ENCODE data around the gene TLE1.

Gene TLE1

GRCh38 chr9:81590688-81591087, 98.7 kb downstream of the TLE1 start:
- DNase-seq = no peak
- Histone ChIP-seq H3K27ac (ENCODE audit: low read length, poor library complexity, severe bottlenecking) (no peak overlapping the region), H3K79me1 (replicated peaks; ENCODE audit: low read length, poor library complexity, severe bottlenecking) (no peaks in the 10 kb centered on the region), H2AFZ (ENCODE audit: low read depth, low read length) (no peak overlapping the region), H3K18ac (ENCODE audit: low read depth in 1 of 2, low read length in 2 of 2) (no peak overlapping the region), H3K4ac (ENCODE audit: low read depth in 1 of 2, low read length in 2 of 2) (no peak overlapping the region), H3K9ac (ENCODE audit: low read length) (no peak overlapping the region), H4K8ac (ENCODE audit: low read length) (no peak overlapping the region), H3K9me3 (ENCODE audit: control insufficient read depth, low read length) (no peaks in the 10 kb centered on the region), H2BK120ac (ENCODE audit: low read depth, low read length) (no peak overlapping the region), H3K23ac (ENCODE audit: low read length in 2 of 2) (no peak overlapping the region), H3K4me1 (ENCODE audit: control insufficient read depth, insufficient read depth, low read depth, low read length) (peaks cover 14% of the 10 kb centered on the region), H2BK15ac (ENCODE audit: low read depth, poor library complexity, severe bottlenecking) (peak overlapping the region; percentile 12), H3K14ac (ENCODE audit: low read length in 2 of 2) (no peak overlapping the region), H3K36me3 (ENCODE audit: control insufficient read depth in 1 of 2, insufficient read depth in 2 of 2, low read depth in 1 of 2, low read length in 2 of 2) (peaks cover 24 to 63% of the 10 kb centered on the region in 2 experiments), H4K91ac (ENCODE audit: low read length) (no peak overlapping the region), H3K4me3 (ENCODE audit: insufficient read depth in 1 of 2, low read depth in 1 of 2, low read length in 2 of 2) (no peak overlapping the region), H2BK5ac (ENCODE audit: low read depth, low read length, poor library complexity, severe bottlenecking) (no peak overlapping the region), H3K4me2 (ENCODE audit: low read length, poor library complexity, severe bottlenecking) (no peak overlapping the region), H2AK5ac (ENCODE audit: low read length, severe bottlenecking) (peak overlapping the region; percentile 70), H2BK12ac (ENCODE audit: low read length in 2 of 2) (no peak overlapping the region), H3K27me3 (ENCODE audit: control insufficient read depth in 1 of 2, insufficient read depth in 1 of 2, low read length in 2 of 2) (no peaks in the 10 kb centered on the region)
- WGBS = 96% methylated on average over 14 of the region's 16 CpGs

GRCh38 chr9:81589819-81590218, 99.5 kb downstream of the TLE1 start:
- H3K14ac ChIP-seq (ENCODE audit: low read length in 2 of 2) = no peak overlapping the region
- WGBS = 97% methylated on average over 9 of the region's 9 CpGs
- no peak overlapping the region for H2AK5ac ChIP-seq (ENCODE audit: low read length, severe bottlenecking)
- H3K4ac ChIP-seq (ENCODE audit: low read depth in 1 of 2, low read length in 2 of 2) = no peak overlapping the region
- H3K79me1 ChIP-seq (replicated peaks; ENCODE audit: low read length, poor library complexity, severe bottlenecking) = no peaks in the 10 kb centered on the region
- peak overlapping the region; percentile 21 for H2BK15ac ChIP-seq (ENCODE audit: low read depth, poor library complexity, severe bottlenecking)
- no peaks in the 10 kb centered on the region for H3K27me3 ChIP-seq (ENCODE audit: control insufficient read depth in 1 of 2, insufficient read depth in 1 of 2, low read length in 2 of 2)
- no peak for DNase-seq
- no peak overlapping the region for H2BK5ac ChIP-seq (ENCODE audit: low read depth, low read length, poor library complexity, severe bottlenecking)
- no peak overlapping the region for H4K8ac ChIP-seq (ENCODE audit: low read length)
- H3K4me3 ChIP-seq (ENCODE audit: insufficient read depth in 1 of 2, low read depth in 1 of 2, low read length in 2 of 2) = no peak overlapping the region
- H2BK120ac ChIP-seq (ENCODE audit: low read depth, low read length) = no peak overlapping the region
- H2AFZ ChIP-seq (ENCODE audit: low read depth, low read length) = no peak overlapping the region
- peaks cover 27 to 71% of the 10 kb centered on the region in 2 experiments for H3K36me3 ChIP-seq (ENCODE audit: control insufficient read depth in 1 of 2, insufficient read depth in 2 of 2, low read depth in 1 of 2, low read length in 2 of 2)
- H2BK12ac ChIP-seq (ENCODE audit: low read length in 2 of 2) = no peak overlapping the region
- no peak overlapping the region for H4K91ac ChIP-seq (ENCODE audit: low read length)
- H3K9ac ChIP-seq (ENCODE audit: low read length) = no peak overlapping the region
- H3K27ac ChIP-seq (ENCODE audit: low read length, poor library complexity, severe bottlenecking) = no peak overlapping the region
- H3K4me2 ChIP-seq (ENCODE audit: low read length, poor library complexity, severe bottlenecking) = no peak overlapping the region
- no peak overlapping the region for H3K23ac ChIP-seq (ENCODE audit: low read length in 2 of 2)
- no peak overlapping the region for H3K18ac ChIP-seq (ENCODE audit: low read depth in 1 of 2, low read length in 2 of 2)
- H3K4me1 ChIP-seq (ENCODE audit: control insufficient read depth, insufficient read depth, low read depth, low read length) = peaks cover 14% of the 10 kb centered on the region
- no peaks in the 10 kb centered on the region for H3K9me3 ChIP-seq (ENCODE audit: control insufficient read depth, low read length)

DNA sequence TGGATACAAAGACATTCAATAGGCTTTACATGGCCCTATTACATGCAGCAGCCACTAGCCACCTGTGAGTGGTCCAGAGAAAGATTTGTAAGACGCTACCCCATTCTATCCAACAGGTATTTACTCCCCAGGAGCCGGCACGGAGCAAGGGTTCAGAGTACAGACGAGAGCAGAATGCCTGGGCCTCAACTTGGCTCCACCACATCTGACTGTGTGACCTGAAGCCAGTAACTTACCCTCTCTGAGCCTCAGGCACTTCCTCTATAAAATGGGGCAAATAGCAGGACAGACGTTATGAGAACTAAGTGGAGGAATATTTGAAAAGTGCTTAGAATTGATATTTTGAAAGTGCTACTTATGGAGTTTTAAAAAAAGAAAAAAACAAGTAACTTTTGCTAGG, 100.0 kb downstream of the TLE1 start:
- Histone ChIP-seq H2BK12ac (ENCODE audit: low read length in 2 of 2) (no peak overlapping the region), H3K9ac (ENCODE audit: low read length) (no peak overlapping the region), H2BK120ac (ENCODE audit: low read depth, low read length) (no peak overlapping the region), H2AK5ac (ENCODE audit: low read length, severe bottlenecking) (peak overlapping the region; percentile 63), H2BK15ac (ENCODE audit: low read depth, poor library complexity, severe bottlenecking) (no peak overlapping the region), H3K18ac (ENCODE audit: low read depth in 1 of 2, low read length in 2 of 2) (no peak overlapping the region), H4K91ac (ENCODE audit: low read length) (no peak overlapping the region), H3K27ac (ENCODE audit: low read length, poor library complexity, severe bottlenecking) (no peak overlapping the region), H3K4ac (ENCODE audit: low read depth in 1 of 2, low read length in 2 of 2) (no peak overlapping the region), H3K14ac (ENCODE audit: low read length in 2 of 2) (no peak overlapping the region), H3K9me3 (ENCODE audit: control insufficient read depth, low read length) (no peaks in the 10 kb centered on the region), H3K27me3 (ENCODE audit: control insufficient read depth in 1 of 2, insufficient read depth in 1 of 2, low read length in 2 of 2) (no peaks in the 10 kb centered on the region), H3K4me1 (ENCODE audit: control insufficient read depth, insufficient read depth, low read depth, low read length) (peaks cover 14% of the 10 kb centered on the region), H3K79me1 (replicated peaks; ENCODE audit: low read length, poor library complexity, severe bottlenecking) (no peaks in the 10 kb centered on the region), H2AFZ (ENCODE audit: low read depth, low read length) (no peak overlapping the region), H3K4me3 (ENCODE audit: insufficient read depth in 1 of 2, low read depth in 1 of 2, low read length in 2 of 2) (no peak overlapping the region), H2BK5ac (ENCODE audit: low read depth, low read length, poor library complexity, severe bottlenecking) (no peak overlapping the region), H3K4me2 (ENCODE audit: low read length, poor library complexity, severe bottlenecking) (no peak overlapping the region), H4K8ac (ENCODE audit: low read length) (no peak overlapping the region), H3K36me3 (ENCODE audit: control insufficient read depth in 1 of 2, insufficient read depth in 2 of 2, low read depth in 1 of 2, low read length in 2 of 2) (peaks cover 27 to 75% of the 10 kb centered on the region in 2 experiments), H3K23ac (ENCODE audit: low read length in 2 of 2) (no peak overlapping the region)
- no peak for DNase-seq
- WGBS = 95% methylated on average over 5 of the region's 5 CpGs

DNA sequence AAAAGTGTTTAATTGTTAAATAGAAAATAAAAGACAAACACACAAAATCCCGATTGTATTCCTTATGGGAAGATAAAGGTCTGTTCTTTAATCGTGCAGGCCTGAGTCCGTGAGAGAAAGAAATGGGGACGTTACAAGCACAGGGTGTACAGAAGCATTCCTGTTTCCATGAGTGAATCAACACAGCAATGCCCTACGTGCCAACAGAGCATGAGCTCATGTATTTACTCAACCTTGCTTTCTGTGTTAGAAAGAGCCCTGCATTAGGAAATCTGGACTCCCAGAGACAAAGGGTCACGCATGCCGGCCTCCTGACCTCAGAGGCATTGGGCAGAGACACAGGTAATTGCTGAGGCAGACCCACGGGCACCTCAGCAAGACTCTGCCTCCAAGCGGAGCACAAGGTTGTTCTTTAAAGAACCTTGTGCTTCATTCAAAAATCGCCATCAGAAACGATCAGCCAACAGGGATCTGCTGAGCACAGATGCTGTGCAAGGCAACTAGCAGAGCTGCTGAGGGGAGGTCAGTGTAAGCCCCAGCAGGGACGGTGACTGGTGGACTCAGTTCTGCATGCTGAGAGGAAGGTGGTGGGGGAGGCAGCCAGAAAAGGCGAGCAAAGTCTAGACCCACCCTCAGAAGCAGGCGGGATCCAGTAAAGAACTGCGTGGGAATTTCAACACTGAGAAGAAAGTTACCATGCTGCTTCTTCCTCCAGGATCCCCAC, 101.0 kb downstream of the TLE1 start:
- Histone ChIP-seq H3K14ac (ENCODE audit: low read length in 2 of 2) (no peak overlapping the region), H2BK15ac (ENCODE audit: low read depth, poor library complexity, severe bottlenecking) (no peak overlapping the region), H3K23ac (ENCODE audit: low read length in 2 of 2) (no peak overlapping the region), H4K91ac (ENCODE audit: low read length) (peak overlapping the region; percentile 5), H3K4ac (ENCODE audit: low read depth in 1 of 2, low read length in 2 of 2) (no peak overlapping the region), H3K4me2 (ENCODE audit: low read length, poor library complexity, severe bottlenecking) (peak overlapping the region; percentile 45), H2BK12ac (ENCODE audit: low read length in 2 of 2) (peak overlapping the region in 1 of 2 experiments; percentile 2), H2AFZ (ENCODE audit: low read depth, low read length) (no peak overlapping the region), H2AK5ac (ENCODE audit: low read length, severe bottlenecking) (no peak overlapping the region), H4K8ac (ENCODE audit: low read length) (no peak overlapping the region), H3K9ac (ENCODE audit: low read length) (no peak overlapping the region), H3K9me3 (ENCODE audit: control insufficient read depth, low read length) (no peaks in the 10 kb centered on the region), H3K18ac (ENCODE audit: low read depth in 1 of 2, low read length in 2 of 2) (peak overlapping the region in 1 of 2 experiments; percentile 34), H3K27ac (ENCODE audit: low read length, poor library complexity, severe bottlenecking) (peak overlapping the region; percentile 87), H3K27me3 (ENCODE audit: control insufficient read depth in 1 of 2, insufficient read depth in 1 of 2, low read length in 2 of 2) (no peaks in the 10 kb centered on the region), H3K4me1 (ENCODE audit: control insufficient read depth, insufficient read depth, low read depth, low read length) (peaks cover 14% of the 10 kb centered on the region), H2BK5ac (ENCODE audit: low read depth, low read length, poor library complexity, severe bottlenecking) (peak overlapping the region; percentile 1), H3K4me3 (ENCODE audit: insufficient read depth in 1 of 2, low read depth in 1 of 2, low read length in 2 of 2) (no peak overlapping the region), H2BK120ac (ENCODE audit: low read depth, low read length) (no peak overlapping the region), H3K79me1 (replicated peaks; ENCODE audit: low read length, poor library complexity, severe bottlenecking) (no peaks in the 10 kb centered on the region), H3K36me3 (ENCODE audit: control insufficient read depth in 1 of 2, insufficient read depth in 2 of 2, low read depth in 1 of 2, low read length in 2 of 2) (peaks cover 34 to 86% of the 10 kb centered on the region in 2 experiments)
- WGBS = 84% methylated on average over 13 of the region's 15 CpGs
- DNase-seq = peak; percentile 82

All from mesenchymal stem cell (in vitro differentiated cells and primary cell).